ENCODE measurements around the gene PRDX5. TPM values are rescaled to one million over a fixed set of nuclear protein-coding genes. Genes with fewer than 3 reads are reported as not detected.

PRDX5 gene
- total and polyA plus RNA-seq, 9 of the 15 experiments (the other 6 are each of a cell fraction or from before 2014, with no cell fraction given), result 40.8 to 327 (median 204) TPM

GRCh38 chr11:64305691-64306562, 12.0 kb upstream of the PRDX5 start (continued):
- TF ChIP-seq NELFE (IDR thresholded peaks at IDR 0.05; ENCODE audit: insufficient read depth, insufficient read length) (no peak), SRSF9 (IDR thresholded peaks at IDR 0.05; ENCODE audit: borderline replicate concordance, low read depth, low read length) (no peak), LEF1 (IDR thresholded peaks at IDR 0.05) (no peak), POLR2G (IDR thresholded peaks at IDR 0.05; ENCODE audit: low read depth, low read length) (peak; percentile 89), MYC (IDR thresholded peaks at IDR 0.05; ENCODE audit: low read depth, low read length) (peak; percentile 89), MYC (CRISPR knock-in tag; IDR thresholded peaks at IDR 0.05; ENCODE audit: borderline replicate concordance, low read depth) (peak; percentile 42; the same call in 1 of the 2 replicates), ZNF232 (CRISPR knock-in tag; IDR thresholded peaks at IDR 0.05) (peak; percentile 70; the same call in 1 of the 2 replicates), CHD1 (IDR thresholded peaks at IDR 0.05; ENCODE audit: low read length) (peak; percentile 84), ZNF561 (CRISPR knock-in tag; conservative IDR thresholded peaks at IDR 0.05) (no peak), ZEB2 (IDR thresholded peaks at IDR 0.05) (peak; percentile 77), ZNF79 (CRISPR knock-in tag; IDR thresholded peaks at IDR 0.05; ENCODE audit: low read depth) (no peak), HSF4 (CRISPR knock-in tag; IDR thresholded peaks at IDR 0.05; ENCODE audit: borderline replicate concordance) (no peak), TRIM25 (IDR thresholded peaks at IDR 0.05; ENCODE audit: borderline replicate concordance) (no peak), EZH2 (IDR thresholded peaks at IDR 0.05; ENCODE audit: borderline replicate concordance, low read depth, low read length) (no peak), SREBF1 (IDR thresholded peaks at IDR 0.05; ENCODE audit: borderline replicate concordance, low read depth, low read length) (no peak), NRF1 (conservative IDR thresholded peaks at IDR 0.05 in 1 of 2, IDR thresholded peaks at IDR 0.05 in 1 of 2) (peak; percentile 56 to 62), ZNF583 (CRISPR knock-in tag; IDR thresholded peaks at IDR 0.05) (no peak), BMI1 (IDR thresholded peaks at IDR 0.05; ENCODE audit: low read length) (no peak), PATZ1 (CRISPR knock-in tag; IDR thresholded peaks at IDR 0.05; ENCODE audit: borderline replicate concordance) (no peak)
- TF ChIP-seq, protein P1, sequence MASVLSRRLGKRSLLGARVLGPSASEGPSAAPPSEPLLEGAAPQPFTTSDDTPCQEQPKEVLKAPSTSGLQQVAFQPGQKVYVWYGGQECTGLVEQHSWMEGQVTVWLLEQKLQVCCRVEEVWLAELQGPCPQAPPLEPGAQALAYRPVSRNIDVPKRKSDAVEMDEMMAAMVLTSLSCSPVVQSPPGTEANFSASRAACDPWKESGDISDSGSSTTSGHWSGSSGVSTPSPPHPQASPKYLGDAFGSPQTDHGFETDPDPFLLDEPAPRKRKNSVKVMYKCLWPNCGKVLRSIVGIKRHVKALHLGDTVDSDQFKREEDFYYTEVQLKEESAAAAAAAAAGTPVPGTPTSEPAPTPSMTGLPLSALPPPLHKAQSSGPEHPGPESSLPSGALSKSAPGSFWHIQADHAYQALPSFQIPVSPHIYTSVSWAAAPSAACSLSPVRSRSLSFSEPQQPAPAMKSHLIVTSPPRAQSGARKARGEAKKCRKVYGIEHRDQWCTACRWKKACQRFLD (CRISPR knock-in tag; IDR thresholded peaks at IDR 0.05), result peak; percentile 88
- TF ChIP-seq, protein P2, sequence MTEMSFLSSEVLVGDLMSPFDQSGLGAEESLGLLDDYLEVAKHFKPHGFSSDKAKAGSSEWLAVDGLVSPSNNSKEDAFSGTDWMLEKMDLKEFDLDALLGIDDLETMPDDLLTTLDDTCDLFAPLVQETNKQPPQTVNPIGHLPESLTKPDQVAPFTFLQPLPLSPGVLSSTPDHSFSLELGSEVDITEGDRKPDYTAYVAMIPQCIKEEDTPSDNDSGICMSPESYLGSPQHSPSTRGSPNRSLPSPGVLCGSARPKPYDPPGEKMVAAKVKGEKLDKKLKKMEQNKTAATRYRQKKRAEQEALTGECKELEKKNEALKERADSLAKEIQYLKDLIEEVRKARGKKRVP (CRISPR knock-in tag; IDR thresholded peaks at IDR 0.05), result no peak
